ENCODE data around the gene NIF3L1. TPM values are rescaled to one million over a fixed set of nuclear protein-coding genes. Genes with fewer than 3 reads are reported as not detected.
A peak's percentile ranks its signal among the peaks of the same experiment; 100 is the strongest.

NIF3L1 gene
- 55.4 and 56.5 TPM in 2 replicates for total RNA-seq (2021)
- long read RNA-seq, transcript NIF3L1-201 (7 exons, 1,626 nt): minor isoform, 46 of 226 reads
- long read RNA-seq, transcript NIF3L1-202 (7 exons, 1,680 nt): major isoform, 66 of 226 reads
- long read RNA-seq, partial matches to known transcripts: 25 of 226 reads
- long read RNA-seq, other reads (novel, unspliced or antisense): 86 of 226 reads

DNA sequence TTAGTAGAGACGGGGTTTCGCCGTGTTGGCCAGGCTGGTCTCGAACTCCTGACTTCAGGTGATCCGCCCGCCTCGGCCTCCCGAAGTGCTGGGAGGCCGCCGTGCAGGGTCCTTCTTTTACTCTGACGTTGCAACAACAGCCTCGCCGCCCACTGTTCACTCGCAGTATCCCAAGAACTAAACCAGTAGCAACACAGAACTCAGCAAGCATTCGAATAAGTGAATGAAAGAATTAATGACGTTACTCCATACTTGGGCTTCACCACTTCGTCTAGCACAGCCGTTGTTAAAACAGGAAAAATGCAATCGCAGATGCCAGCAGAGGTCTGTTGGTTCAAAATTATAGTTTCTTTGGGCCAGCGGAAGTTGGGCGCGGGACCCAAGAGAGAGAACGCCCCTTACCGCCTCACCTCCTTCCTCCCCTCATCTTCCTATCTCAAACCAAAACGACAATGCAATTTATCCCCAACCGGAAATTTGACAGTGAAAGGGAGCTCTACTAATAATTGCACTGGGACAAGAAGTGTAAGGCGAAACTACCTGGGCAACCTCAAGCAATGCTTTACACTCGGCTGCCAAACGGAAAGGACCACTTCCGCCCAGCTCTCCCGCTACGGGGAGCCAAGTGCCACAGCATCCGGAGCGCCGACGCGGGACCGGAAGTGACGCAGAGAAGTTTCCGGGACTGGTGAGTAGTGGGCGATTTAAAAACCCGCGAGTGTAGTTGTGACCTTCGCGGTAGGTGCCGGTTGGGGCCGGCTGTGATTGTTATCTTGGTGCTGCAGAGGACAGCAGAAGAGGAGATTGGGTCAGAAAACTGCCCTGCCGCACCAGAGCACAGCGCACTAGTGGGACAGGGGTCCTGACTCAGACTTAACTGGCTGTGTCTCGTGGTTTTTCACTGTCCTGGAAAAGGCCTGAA is at the start of gene NIF3L1, which contains the start of gene PPIL3:
Gene NIF3L1, plus strand, starts transcription at position 668 of the 922 bp plus-strand sequence. CDS start 2,573 bp downstream, outside the sequence.
Gene PPIL3, minus strand, starts transcription at position 374 of the 922 bp plus-strand sequence. CDS start 1,462 bp downstream, outside the sequence.
- peak within 1 kb of the TSS; percentile 71 for H3T11ph ChIP-seq (ENCODE audit: low read length)
- H2BK20ac ChIP-seq (ENCODE audit: low read depth, low read length, poor library complexity, severe bottlenecking): no peak within 1 kb of the TSS
- Mint-ChIP-seq H3K9me3 (peaks cover 0 to 3% of the 10 kb centered on the region in 2 experiments; a peak in 1 of 5 replicates), H3K4me1 (peaks cover 16 to 31% of the 10 kb centered on the region in 2 experiments), H3K27me3 (ENCODE audit: low read depth) (no peaks in the 10 kb centered on the region), H3K27ac (peak within 1 kb of the TSS; percentile 99 to 100 (median 99)), H3K36me3 (ENCODE audit: insufficient read depth in 1 of 3, low read depth in 3 of 3) (peaks cover 6 to 34% (median 31%) of the 10 kb centered on the region in 3 experiments), H3K4me3 (peak within 1 kb of the TSS; percentile 95)
- TF ChIP-seq, protein P1, sequence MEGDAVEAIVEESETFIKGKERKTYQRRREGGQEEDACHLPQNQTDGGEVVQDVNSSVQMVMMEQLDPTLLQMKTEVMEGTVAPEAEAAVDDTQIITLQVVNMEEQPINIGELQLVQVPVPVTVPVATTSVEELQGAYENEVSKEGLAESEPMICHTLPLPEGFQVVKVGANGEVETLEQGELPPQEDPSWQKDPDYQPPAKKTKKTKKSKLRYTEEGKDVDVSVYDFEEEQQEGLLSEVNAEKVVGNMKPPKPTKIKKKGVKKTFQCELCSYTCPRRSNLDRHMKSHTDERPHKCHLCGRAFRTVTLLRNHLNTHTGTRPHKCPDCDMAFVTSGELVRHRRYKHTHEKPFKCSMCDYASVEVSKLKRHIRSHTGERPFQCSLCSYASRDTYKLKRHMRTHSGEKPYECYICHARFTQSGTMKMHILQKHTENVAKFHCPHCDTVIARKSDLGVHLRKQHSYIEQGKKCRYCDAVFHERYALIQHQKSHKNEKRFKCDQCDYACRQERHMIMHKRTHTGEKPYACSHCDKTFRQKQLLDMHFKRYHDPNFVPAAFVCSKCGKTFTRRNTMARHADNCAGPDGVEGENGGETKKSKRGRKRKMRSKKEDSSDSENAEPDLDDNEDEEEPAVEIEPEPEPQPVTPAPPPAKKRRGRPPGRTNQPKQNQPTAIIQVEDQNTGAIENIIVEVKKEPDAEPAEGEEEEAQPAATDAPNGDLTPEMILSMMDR (conservative IDR thresholded peaks at IDR 0.05): no peak; the same call in 2 of the 3 replicates
- no CpG with 5 or more reads among the region's 50 CpGs for WGBS (ENCODE audit: extremely low coverage, insufficient read length, low lambda C conversion rate)
- no peaks in the 10 kb centered on the region for H3K4me1 ChIP-seq (ENCODE audit: insufficient read depth, low read length)
- DNase-seq: peak; percentile 98
- H4K5ac ChIP-seq (ENCODE audit: insufficient read length, low read depth, low read length): peak within 1 kb of the TSS; percentile 99
- no peaks in the 10 kb centered on the region for H4K20me1 ChIP-seq (ENCODE audit: control insufficient read depth, insufficient read depth, insufficient read length)
- H3K23ac ChIP-seq (ENCODE audit: insufficient read length, low read depth, low read length): no peak within 1 kb of the TSS
- H2BK12ac ChIP-seq (ENCODE audit: insufficient read length, low read depth, low read length): peak within 1 kb of the TSS; percentile 24
- peak within 1 kb of the TSS; percentile 97 for H3K18ac ChIP-seq (ENCODE audit: insufficient read length, low read depth, low read length)
- H3K23me2 ChIP-seq (ENCODE audit: insufficient read length, low read depth, low read length, poor library complexity, severe bottlenecking): peaks cover 3% of the 10 kb centered on the region
- H2BK5ac ChIP-seq (ENCODE audit: insufficient read length, low read length): peak within 1 kb of the TSS; percentile 96
- peak within 1 kb of the TSS; percentile 84 for H3K4me2 ChIP-seq (ENCODE audit: insufficient read depth, insufficient read length, low read length)
- peak within 1 kb of the TSS; percentile 60 for H2AFZ ChIP-seq (ENCODE audit: low read length)
- H2BK120ac ChIP-seq (ENCODE audit: low read depth, low read length, poor library complexity, severe bottlenecking): no peak within 1 kb of the TSS
- peak within 1 kb of the TSS; percentile 96 for H3K56ac ChIP-seq (ENCODE audit: insufficient read length, low read depth, low read length)
- H3K79me1 ChIP-seq (ENCODE audit: insufficient read depth, low read depth, low read length, poor library complexity, severe bottlenecking): peaks cover 6% of the 10 kb centered on the region
- H2BK15ac ChIP-seq (ENCODE audit: low read depth, low read length): no peak within 1 kb of the TSS
- H3K27me3 ChIP-seq (ENCODE audit: insufficient read depth, low read length): no peaks in the 10 kb centered on the region
- peak within 1 kb of the TSS; percentile 99 for H3K14ac ChIP-seq (ENCODE audit: insufficient read depth, low read length)
- H3K79me2 ChIP-seq (ENCODE audit: insufficient read depth, low read length): peaks cover 15% of the 10 kb centered on the region; the same call in 1 of the 2 replicates
- H3K9ac ChIP-seq (ENCODE audit: extremely low read depth, insufficient read length, low read length): peak within 1 kb of the TSS; percentile 99
- no peaks in the 10 kb centered on the region for H3K9me3 ChIP-seq (ENCODE audit: control insufficient read depth, low read depth, low read length)
- H4K91ac ChIP-seq (ENCODE audit: insufficient read length, low read depth, low read length): peak within 1 kb of the TSS; percentile 56
- peak within 1 kb of the TSS; percentile 77; the same call in 1 of the 2 replicates for H3K4ac ChIP-seq (ENCODE audit: low read depth, low read length)
- peak within 1 kb of the TSS; percentile 99 for H3K27ac ChIP-seq (ENCODE audit: insufficient read length, low read depth, low read length)
- H4K8ac ChIP-seq (replicated peaks; ENCODE audit: insufficient read length, low read depth, low read length): peak within 1 kb of the TSS; percentile 93
- H2AK5ac ChIP-seq (ENCODE audit: insufficient read length, low read length): peak within 1 kb of the TSS; percentile 7

All from H9 (cell line).